ENCODE measurements around the gene DOCK3.

GRCh38 chr3:51063053-51063452, 388.3 kb downstream of the DOCK3 start:
- TF ChIP-seq, protein P1, sequence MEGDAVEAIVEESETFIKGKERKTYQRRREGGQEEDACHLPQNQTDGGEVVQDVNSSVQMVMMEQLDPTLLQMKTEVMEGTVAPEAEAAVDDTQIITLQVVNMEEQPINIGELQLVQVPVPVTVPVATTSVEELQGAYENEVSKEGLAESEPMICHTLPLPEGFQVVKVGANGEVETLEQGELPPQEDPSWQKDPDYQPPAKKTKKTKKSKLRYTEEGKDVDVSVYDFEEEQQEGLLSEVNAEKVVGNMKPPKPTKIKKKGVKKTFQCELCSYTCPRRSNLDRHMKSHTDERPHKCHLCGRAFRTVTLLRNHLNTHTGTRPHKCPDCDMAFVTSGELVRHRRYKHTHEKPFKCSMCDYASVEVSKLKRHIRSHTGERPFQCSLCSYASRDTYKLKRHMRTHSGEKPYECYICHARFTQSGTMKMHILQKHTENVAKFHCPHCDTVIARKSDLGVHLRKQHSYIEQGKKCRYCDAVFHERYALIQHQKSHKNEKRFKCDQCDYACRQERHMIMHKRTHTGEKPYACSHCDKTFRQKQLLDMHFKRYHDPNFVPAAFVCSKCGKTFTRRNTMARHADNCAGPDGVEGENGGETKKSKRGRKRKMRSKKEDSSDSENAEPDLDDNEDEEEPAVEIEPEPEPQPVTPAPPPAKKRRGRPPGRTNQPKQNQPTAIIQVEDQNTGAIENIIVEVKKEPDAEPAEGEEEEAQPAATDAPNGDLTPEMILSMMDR (IDR thresholded peaks at IDR 0.05), result no peak
- TF ChIP-seq POLR2A (IDR thresholded peaks at IDR 0.05) (no peak), EP300 (IDR thresholded peaks at IDR 0.05) (no peak)
